HT-29 (cell line): ENCODE results near the gene FOXE3. TPM values are rescaled to one million over a fixed set of nuclear protein-coding genes. Genes with fewer than 3 reads are reported as not detected.
A peak's percentile ranks its signal among the peaks of the same experiment; 100 is the strongest.

Experiments used
- DNase-seq: peaks from one replicate; pipeline ENCODE4 v3.0.0-alpha.2; 2015; ENCODE audit warnings: low spot score
- total RNA-seq: library from RNA; depleted of rRNA; stranded (reverse); fragments of >200 nt; shearing (Covaris generic); gene quantifications from 2 replicates; pipeline ENCODE4 v1.2.3, GENCODE V29; 2014

Gene FOXE3
- total RNA-seq, 1 experiment from 2014 or later = not detected

DNA sequence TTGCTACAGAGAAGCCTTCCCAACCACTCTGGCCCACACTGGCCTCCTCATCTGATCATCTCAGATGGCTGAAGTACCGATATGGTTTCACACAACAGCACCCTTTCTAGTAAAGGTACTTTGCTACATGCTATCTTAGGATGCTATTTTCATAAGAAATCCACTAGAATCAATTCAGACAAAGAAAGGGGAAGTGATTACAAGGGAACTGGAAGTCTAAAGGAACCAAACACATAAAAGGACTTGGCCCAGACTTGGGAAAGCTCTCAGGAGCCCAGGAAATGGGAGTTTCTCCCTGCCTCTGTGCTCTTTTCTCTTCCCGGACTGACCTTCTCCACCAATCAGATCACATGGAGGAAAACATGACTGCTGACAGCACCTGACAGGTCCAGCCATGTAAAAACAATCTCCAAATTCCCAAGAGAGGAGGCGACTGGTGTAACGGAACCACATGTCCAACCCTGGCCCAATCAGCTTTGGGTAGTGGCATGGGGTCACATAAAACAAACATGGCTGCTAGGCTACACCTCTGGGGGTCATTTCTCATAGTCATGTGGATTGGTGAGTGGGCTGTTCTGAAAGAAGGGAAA is 12.7 kb upstream of the FOXE3 start:
- no peak for DNase-seq

DNA sequence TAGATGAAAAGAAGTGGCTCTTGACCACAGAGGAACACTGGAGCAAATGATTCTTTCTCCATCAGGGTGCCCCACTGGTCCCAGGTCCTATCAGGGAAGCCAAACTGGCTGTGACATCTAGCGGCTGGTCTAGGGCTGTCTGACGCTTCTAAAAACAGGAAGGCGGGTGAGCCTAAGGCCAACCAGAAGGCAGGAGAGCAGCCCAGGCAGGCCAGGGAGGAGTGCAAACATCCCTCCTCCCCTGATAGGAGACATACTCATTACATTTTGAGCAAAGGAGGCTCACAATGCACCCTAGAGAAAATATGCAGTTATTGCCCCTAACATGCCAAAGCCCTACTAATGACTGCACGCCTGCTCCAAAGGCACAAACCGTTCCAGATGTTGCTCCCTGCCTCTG is 10.4 kb upstream of the FOXE3 start:
- no peak for DNase-seq

DNA sequence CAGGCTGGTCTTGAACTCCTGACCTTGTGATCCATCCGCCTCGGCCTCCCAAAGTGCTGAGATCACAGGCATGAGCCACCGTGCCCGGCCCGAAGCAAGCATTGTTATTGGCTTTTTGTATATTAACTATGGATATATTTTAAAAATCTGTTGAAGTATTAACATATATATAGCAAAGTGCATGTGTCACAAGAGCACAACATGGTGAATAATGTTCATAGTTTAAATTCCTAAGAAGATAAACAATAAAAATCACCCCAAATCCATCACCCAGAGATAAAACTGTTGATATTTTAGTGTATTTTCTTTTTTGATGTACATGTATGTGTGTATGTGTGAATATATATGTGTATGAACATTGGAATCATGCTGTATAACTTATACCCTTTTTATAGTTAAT is 9.1 kb upstream of the FOXE3 start:
- no peak for DNase-seq

DNA sequence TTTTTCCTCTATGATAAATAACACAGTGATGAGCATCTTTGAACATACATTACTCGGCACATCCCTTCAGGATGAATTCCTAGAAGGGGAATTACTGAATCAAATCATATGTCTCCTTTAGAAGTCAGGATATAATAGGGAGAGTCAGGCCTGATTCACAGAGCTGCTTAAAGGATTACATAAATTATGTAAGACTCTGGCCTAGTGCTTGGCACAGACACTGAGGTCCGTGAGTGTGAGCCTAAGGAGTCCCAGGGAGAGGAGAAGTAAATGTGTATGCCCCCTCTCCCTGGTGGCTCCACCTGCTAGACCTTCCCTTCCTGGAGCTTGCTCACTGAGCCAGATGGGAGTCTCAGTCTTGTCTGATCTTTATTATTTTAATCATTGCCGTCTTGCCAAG is 8.6 kb upstream of the FOXE3 start:
- no peak for DNase-seq

DNA sequence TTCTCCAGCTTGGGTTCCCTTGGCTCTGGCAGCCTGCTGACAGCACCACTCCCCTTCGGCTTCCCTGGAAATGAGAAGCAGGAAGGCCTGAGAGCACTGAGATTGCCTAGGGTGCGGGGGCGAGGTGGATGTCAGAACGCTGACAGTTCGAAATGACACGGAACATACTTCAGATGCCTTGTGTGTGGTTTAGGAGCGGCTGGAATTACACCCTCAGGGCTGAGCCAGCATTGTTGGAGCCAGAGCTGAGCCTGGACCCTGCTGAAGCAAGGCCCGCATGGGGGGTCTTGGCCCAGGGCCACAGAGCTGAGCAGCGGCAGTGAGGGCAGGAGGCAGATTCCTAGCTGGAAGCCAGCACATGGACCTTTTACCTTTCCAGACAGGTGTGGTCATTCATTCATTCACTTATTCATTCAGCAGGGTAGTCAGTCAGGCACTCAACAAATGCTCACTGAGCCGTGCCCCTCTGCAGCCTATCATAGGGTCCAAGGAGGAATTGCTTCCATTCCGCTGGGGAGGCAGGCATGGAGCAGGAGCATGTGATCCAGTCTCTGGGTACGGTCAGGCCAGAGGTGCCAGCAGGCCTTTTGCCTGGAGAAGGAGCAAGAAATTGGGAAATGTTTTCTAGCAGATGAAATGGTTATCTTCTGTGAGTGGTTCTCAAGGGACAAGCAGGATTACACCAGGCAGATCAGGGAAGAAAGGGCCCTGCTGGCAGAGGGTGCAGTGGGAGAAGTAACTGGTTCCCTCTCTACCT is 6.6 kb upstream of the FOXE3 start:
- DNase-seq = no peak

DNA sequence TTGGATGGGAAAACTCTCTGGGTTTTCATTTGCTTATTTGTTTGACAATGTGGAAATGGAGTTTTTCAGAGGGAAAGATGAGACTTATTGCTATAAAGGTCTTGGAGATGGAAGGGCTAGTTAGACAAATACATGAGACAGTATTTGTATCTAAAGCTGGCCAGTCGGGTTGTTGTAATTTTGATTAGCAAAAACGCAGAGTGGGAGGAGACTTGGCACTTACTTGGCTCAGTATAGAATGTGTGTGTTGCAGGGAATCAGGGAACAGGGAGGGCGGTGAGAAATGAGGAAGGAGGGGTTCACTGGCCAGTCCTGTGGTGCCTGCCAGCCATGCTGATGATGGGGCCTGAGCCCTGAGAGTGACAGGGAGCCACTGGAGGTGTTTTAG is 6.0 kb upstream of the FOXE3 start:
- no peak for DNase-seq

DNA sequence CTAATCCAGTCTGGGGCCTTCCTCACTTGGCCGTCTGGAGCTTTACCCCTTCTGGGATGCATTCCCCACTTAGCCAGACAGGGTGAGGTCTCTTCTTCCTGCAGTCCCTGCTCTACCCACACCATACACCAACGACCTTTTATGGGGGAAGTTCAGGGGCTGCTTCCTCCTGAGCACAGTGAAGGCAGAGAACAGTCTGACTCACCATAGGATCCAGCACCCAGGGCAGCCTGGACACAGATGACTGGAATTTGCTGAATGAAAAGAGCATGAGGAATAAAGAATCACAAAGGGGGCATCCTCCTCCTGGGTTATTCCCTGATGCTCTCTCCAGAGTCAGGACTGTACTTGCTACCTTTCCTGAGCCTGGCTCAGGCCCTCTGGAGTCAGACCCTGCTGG is 4.6 kb upstream of the FOXE3 start:
- DNase-seq = no peak

DNA sequence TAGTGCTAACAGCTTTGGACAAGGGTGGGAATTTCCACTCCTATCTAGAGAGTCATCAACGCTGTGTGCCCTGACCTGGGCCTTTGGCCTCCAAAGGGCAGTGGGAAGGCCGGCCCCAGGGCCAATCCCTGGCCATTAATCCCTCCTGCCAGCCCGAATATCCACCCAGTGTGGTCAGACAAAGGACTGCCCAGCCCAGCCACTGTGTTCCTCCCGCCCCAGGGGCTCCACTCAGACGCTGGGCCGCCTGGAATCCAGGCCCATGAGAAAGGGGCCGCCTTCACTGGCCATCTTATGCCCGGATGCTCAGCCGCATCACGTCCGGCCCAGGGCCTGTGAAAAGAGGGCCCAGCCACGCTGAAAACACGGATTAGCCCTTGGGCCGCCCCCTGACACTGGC is 3.6 kb upstream of the FOXE3 start:
- no peak for DNase-seq

DNA sequence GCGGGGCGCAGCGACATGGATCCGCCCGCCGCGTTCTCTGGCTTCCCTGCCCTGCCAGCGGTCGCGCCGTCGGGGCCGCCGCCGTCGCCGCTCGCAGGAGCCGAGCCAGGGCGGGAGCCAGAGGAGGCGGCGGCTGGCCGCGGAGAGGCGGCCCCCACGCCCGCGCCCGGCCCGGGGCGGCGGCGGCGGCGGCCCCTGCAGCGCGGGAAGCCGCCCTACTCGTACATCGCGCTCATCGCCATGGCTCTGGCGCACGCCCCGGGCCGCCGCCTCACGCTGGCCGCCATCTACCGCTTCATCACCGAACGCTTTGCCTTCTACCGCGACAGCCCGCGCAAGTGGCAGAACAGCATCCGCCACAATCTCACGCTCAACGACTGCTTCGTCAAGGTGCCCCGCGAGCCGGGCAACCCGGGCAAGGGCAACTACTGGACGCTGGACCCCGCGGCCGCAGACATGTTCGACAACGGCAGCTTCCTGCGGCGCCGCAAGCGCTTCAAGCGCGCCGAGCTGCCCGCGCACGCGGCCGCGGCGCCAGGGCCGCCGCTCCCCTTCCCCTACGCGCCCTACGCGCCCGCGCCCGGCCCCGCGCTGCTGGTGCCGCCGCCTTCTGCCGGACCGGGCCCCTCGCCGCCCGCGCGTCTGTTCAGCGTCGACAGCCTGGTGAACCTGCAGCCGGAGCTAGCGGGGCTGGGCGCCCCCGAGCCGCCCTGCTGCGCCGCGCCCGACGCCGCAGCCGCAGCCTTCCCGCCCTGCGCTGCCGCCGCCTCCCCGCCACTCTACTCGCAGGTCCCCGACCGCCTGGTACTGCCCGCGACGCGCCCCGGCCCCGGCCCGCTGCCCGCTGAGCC is 459 bp downstream of the FOXE3 start:
- DNase-seq = no peak

DNA sequence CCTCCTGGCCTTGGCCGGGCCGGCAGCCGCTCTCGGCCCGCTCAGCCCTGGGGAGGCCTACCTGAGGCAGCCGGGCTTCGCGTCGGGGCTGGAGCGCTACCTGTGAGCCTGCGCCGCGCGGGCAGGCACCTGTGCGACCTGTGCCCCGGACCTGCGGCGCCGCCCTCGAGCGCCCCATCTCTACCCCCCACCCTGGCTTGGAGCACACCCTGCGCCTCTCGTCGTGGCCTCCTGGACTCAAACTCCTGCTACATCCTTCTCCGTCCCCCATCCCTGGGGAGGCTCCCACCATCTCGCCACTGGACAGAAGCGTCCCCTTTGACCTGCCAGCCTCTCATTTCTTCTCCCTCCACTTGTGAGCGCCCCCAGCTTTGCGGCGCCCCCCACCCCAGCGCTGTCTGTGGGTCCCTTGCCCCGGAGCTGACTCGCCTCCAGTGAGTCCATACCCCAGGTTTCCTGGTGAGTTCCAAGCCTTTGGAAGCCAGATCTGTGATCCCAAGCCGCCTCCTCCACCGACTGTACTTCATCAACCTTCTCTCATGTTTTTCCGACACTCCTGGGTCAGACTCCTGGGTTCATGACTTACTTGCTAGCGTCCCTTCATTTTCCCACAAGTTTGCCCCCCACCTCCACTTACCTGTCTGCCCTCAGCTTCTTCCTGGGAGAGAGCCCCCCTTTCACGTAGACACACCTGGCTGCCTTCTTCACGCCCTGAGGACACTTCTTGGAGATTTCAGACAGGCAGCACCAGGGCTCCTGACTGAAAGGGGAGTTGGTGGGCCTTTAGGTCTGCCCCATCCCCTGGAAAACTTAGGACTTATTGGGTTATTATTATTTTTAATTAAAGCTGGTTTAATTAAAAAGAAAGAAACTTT is 1.3 kb downstream of the FOXE3 start:
- DNase-seq = no peak

DNA sequence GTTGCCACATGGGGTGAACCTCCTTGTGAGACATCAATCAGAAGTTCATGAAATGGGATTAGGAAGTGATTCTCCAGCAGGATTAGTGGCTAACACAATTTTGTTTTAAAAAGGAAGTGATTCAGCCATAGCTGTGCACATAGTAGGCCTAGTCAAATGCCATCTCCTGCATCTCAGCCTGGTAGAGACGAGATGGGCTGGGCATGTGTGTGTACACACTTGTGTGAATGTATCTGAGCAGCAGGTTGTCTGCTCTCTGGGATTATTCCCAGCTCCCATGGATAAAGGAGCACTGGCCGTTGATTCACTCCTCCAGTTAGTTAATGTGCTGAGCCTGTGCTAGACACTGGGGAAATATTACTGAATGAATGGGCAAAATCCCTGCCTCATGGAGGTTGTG is 2.0 kb downstream of the FOXE3 start:
- DNase-seq = no peak

DNA sequence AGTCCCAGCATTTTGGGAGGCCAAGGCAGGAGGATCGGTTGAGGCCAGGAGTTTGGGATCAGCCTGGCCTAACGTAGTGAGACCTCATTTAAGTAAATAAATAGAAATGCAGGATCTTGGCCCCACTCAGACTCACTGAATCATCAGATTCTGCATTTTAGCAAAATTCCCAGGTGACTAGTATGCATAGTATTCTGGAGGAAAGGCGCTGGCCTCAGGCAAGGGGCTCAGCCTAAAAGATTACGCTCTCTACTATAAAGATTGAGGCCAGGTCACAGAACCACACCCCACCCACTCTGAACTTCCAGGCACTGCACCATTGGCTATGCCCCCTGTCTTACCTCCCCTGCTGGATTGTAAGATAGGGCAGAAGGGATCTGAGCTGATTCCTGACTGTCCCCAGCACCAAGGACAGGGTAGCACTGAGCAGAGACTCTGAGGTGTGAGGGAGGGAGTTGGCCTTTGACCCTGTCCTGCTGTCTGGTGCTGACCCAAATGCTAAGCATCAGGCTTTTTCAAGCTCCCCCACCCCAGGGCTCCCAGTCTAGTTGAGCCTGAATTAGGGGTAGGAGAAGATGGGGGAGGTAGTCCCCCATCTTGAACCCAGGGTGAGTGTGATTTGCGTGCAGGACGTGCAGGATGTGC is 2.7 kb downstream of the FOXE3 start:
- no peak for DNase-seq

DNA sequence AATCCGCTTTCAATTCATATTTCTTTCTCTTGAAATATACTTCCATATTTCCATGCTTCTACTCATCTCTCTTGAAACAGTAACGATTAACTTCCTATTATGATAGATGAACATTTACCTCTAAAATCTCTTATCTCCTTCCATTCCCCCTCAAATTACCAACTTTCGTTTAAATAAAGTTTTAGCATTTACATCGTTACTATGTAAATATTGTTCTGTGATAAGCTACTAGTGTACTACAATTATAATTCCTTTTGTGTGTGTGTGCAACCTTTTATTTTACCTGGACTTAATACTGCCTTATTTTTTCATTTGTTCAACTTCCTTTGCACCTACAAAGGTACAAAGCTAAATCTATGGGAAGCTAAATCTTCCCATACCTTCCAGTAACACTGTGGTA is 4.5 kb downstream of the FOXE3 start:
- no peak for DNase-seq

DNA sequence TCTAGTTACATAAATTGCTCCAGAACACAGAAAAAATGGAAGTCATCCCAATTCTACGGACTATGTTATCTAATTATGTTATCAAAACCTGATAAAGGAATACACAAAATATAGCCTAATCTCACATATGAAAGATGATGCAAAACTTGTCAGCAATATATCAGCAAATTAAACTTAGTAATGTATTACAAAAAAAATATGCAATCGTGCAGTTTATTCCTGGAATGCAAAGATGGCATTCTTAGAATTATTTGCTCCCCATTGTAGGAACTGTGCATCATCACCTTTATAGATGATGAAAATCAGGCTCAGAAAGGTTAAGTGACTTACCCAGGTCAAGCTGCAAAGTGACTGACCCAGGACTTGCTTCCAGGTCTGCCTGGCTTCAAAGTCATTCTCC is 7.8 kb downstream of the FOXE3 start:
- no peak for DNase-seq

DNA sequence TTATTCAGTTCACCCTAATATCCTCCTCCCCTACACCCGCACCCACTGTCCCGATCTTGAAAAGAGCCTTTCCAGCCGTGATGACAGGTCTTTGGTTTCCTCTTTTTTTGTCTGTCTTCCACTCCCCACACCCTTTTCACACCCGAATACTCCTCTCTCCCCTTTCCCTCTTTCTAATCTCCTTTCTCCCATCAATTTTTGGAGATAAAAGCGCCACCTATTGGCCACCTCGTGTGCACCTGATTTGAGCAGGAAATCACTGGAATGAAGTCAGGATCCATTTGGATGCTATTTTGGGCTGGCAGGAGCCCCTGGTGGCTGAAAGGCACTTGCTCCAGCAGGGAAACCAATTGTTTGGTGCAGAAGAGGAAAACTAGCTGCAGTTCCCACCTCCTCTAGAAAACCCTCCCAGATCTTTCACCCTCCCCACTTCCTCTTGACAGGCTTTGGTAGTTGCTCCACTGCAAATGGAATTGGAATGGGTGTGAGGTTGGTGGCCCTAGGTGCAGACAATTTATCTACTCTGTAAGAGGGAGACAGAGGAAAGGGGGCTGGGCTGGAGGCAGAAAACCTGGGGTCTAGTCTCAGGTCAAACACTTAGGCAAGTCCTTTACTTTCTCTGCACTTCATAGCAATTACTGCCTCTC is 8.4 kb downstream of the FOXE3 start:
- DNase-seq = peak; percentile 61

DNA sequence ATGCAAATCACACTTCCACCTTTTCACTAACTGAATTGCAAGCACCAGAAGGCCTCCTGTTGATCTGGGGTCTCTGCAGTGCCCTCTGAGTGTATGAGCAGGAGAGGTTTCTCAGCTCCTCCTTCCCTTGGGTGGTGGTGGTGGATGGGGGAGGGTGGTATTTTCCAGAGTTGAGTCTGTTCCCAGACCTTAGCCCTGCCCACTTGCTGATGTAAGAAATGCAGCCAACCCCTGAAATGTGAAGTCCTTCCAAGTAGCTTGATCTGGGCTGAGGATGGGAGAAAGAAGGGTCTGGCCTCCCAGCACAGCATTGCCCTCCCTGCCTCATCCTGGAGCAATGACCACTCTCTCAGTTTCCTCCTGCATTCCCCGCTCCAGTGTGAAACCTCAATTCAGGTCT is 15.4 kb downstream of the FOXE3 start:
- no peak for DNase-seq

DNA sequence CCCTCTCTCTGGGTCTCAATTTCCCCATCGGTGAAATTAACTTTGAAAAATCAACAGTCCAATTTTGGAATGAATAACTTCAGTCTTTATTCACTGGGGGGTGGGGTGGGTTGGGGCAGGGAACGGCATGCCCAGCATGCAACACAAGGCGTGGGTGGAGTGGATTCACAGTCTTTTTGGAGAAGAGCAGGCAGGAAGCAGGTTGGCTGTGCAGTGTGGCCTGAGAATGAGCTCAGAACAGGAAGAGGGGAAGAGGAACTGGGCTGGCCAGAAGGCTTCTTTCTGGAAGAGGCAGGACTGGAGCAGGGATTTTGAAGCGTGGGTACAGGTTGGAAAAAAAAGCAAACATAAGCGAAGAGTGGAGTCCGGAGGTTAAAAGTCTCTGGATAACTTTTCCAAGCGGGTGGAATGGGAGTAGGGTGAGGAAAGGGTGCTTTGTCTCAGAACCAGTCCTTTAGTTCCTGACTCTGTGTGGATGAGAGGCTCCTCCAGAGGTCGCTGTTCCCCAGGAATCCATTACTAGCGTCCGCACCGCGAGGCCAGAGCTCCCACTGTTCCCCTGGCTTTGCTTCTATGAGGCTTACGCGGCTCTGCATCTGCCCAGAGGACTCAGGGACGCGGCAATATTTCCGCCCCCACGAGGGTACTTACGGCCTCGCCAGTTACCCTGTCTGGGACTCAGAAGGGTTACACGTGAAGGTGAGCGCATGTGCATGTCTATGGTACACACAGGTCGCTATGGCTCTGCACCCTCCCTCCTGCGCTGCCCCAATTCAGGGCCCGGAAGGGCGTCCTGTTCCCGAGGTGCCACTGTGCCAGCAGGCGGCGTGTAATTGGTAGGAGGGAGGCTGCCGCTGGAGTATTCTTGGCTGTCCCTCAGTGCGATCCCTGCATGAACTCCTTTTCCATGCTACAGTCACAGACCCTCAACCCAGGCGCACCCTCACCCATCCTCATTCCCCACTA is 16.3 kb downstream of the FOXE3 start:
- peak; percentile 97 for DNase-seq

DNA sequence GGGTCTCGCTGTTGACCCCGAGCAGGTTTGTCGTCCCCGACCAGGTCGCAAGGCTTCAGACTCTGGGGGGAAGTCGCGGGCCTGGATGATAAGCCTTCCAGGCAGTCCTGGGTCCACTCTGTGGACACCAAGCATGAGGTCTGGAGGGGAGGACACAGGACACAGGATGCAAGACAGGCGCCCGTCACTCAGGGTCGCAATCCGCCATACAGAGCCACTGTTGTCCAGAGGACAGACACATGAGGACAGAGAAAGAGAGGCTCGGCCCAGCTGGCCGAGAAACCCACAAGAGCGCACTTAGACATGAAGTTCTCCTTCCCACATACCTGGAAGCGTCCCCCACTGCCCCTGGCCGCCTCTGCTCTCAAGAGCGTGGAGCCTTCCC is 16.9 kb downstream of the FOXE3 start:
- DNase-seq = no peak

DNA sequence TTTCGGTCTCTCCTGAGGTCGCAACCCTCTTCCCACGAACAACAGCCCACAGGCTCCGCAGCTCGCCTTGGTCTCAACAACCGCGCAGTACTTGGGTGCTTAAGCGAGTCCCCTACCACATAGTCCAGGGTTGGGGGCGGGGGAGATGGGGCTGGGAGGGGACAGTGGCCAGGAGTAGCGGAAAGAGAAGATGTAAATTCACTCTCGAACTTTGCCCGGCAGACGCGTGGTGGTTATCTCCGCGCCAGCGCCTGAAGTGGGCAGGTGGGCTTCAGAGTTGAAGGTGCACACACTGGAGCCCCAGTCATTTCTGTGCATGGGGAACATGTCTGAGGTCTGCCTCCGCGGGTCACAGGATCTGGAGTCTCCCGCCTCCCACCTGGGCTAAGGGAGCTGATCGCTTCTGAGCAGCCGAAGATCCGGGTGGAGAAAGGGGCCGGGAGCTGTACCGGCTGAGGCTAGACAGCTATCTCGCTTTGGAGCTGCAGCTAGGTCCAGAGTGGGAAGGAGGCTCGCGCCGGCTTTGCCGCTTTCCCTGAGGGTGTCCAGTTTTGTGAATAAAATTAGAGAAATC is 17.5 kb downstream of the FOXE3 start:
- DNase-seq = no peak
